Glomerular endothelial cell (primary cell): ENCODE measurements around the gene FSIP1. TPM values are rescaled to one million over a fixed set of nuclear protein-coding genes. Genes with fewer than 3 reads are reported as not detected.

Source experiments
- DNase-seq: peaks from one replicate; pipeline ENCODE4 v3.0.0-alpha.2; 2011; ENCODE audit warnings: low read depth, low spot score; ENCODE audit errors: extremely low read depth
- total RNA-seq: library from RNA; depleted of rRNA; stranded (reverse); fragments of >200 nt; gene quantifications from 2 replicates; pipeline ENCODE4 v1.2.3, GENCODE V29; 2015

Gene FSIP1
- total RNA-seq, 1 donor from 2014 or later = 0.06 TPM

- DNase-seq = peak; percentile 37
Measured at GRCh38 chr15:39586387-39587095, 196.1 kb downstream of the FSIP1 start.

DNA sequence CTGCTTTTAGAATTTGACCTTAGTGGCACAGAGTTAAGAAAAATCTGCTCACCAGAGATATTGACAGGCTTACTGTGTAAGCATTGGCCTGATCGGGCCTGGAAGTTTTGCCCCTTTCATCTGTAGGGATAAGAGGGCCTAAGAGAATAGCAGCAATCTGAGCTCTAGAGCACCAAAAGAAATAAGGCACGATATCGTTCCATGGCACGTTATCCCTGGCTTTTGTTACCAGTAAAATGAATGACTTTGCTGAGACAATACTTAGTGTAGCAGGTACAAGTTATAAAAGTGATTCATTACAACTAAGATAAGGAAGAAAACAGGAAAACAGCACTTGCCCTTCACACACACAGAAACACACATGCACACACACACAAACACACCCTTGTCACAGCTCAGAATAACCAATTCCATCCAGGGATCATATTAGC, 196.8 kb downstream of the FSIP1 start:
- DNase-seq = peak; percentile 36

DNA sequence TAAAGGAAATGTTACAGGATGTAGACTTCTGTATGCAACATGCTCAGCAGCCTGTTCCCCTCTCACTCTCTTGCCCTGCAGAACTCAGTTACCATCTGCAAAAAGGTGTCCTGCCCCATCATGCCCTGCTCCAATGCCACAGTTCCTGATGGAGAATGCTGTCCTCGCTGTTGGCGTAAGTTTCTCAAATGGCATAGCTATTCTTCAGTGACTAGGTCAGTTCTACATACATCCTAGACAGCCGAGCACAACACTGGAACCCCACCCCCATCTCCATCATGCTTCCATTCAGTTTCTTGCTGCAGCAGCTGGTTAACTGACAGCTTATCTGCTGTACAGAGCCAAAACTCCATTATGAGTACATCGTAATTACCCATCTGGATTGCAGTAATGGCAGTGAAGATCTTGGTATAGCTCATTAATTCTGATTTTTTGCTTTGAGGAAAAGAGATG, 197.2 kb downstream of the FSIP1 start:
- peak; percentile 39 for DNase-seq

GRCh38 chr15:39584662-39585388, 197.8 kb downstream of the FSIP1 start:
- DNase-seq = peak; percentile 33

GRCh38 chr15:39584266-39584659, 198.4 kb downstream of the FSIP1 start:
- DNase-seq = peak; percentile 36

DNA sequence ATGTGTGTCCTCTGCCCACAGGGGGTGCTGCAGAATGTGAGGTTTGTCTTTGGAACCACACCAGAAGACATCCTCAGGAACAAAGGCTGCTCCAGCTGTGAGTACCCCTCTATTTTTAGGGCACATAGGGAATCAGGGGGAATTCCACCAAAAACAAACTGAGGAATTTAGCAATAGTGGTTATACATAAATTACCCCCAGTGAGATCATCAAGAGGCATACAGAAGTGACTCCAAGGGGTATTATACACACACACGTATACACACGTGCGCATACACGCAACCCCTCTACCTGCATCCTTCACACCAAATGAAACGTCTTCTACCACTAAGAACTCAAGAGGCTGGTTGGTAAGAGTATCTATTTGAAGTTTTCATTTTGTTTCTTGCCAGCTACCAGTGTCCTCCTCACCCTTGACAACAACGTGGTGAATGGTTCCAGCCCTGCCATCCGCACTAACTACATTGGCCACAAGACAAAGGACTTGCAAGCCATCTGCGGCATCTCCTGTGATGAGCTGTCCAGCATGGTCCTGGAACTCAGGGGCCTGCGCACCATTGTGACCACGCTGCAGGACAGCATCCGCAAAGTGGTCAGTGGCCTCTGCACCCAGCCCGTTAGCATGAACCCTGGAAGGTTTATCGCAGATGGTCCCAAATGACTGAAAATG, 198.9 kb downstream of the FSIP1 start:
- DNase-seq = peak; percentile 36

- peak; percentile 41 for DNase-seq
Measured at GRCh38 chr15:39582977-39583595, 199.6 kb downstream of the FSIP1 start.

DNA sequence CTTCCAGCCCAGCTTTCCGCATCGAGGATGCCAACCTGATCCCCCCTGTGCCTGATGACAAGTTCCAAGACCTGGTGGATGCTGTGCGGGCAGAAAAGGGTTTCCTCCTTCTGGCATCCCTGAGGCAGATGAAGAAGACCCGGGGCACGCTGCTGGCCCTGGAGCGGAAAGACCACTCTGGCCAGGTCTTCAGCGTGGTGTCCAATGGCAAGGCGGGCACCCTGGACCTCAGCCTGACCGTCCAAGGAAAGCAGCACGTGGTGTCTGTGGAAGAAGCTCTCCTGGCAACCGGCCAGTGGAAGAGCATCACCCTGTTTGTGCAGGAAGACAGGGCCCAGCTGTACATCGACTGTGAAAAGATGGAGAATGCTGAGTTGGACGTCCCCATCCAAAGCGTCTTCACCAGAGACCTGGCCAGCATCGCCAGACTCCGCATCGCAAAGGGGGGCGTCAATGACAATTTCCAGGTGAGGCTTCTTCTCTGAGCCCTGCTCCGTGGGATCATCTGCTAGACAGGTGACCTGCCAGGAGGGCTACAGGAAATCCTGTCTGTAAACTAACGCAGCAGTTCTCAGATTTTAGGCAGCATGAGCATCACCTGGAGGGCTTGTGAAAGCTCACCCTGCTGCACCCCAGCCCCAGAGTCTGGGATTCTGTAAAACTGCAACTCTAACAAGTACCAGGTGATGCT, 200.2 kb downstream of the FSIP1 start:
- peak; percentile 5 for DNase-seq

GRCh38 chr15:39581793-39582285, 200.8 kb downstream of the FSIP1 start:
- peak; percentile 10 for DNase-seq

DNA sequence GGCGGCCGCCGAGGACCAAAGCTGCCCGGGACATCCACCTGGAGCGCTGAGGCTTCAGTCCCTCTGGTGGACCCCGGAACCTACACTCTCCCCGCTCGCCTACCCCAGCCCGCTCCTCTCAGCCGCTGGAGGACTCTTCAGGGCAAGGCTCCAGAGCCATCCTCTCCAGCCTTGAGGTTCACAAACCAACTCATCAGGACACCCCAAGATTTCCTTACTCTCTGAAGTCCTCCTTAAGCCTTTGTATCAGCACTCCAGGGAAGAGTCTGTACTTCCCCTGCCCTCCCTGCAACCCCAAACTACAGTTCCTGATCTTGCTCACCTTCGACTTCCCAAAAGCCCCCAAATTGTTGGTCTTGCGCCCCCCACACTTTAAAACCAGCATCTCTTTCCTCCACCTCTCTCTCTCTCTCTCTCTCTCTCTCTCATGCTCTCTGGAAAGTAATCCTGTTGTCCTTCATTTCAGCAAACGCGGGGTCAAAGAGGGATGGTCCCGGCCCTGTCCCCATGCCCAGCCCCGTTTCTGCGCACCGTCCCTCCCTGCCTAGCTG, 201.3 kb downstream of the FSIP1 start:
- peak; percentile 9 for DNase-seq

DNA sequence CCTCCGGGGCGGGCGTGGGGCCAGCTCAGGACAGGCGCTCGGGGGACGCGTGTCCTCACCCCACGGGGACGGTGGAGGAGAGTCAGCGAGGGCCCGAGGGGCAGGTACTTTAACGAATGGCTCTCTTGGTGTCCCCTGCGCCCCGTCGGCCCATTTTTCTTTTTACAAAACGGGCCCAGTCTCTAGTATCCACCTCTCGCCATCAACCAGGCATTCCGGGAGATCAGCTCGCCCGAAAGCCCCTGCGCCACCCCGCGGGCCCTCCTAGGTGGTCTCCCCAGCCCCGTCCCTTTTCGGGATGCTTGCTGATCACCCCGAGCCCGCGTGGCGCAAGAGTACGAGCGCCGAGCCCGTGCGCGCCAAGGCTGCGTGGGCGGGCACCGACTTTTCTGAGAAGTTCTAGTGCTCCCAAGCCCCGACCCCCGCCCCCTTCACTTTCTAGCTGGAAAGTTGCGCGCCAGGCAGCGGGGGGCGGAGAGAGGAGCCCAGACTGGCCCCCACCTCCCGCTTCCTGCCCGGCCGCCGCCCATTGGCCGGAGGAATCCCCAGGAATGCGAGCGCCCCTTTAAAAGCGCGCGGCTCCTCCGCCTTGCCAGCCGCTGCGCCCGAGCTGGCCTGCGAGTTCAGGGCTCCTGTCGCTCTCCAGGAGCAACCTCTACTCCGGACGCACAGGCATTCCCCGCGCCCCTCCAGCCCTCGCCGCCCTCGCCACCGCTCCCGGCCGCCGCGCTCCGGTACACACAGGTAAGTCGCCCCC, 202.0 kb downstream of the FSIP1 start, which contains the start of gene THBS1:
THBS1 (plus strand) TSS at position 595 of the 757 bp plus-strand sequence. CDS start 779 bp downstream, outside the sequence.
- DNase-seq = peak; percentile 42

DNA sequence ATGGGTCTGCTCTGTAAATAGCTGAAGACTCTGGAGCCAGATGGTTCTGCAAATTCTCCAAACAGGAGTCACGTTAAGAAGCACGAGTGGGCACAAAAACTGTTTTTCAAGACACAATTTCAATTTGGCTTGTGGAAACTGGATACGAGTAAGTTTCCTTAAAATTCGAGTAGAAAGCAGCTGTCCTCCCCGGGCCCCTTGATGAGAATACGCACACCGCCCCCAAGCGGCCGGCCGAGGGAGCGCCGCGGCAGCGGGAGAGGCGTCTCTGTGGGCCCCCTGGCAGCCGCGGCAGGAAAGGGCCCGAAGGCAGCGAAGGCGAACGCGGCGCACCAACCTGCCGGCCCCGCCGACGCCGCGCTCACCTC, 202.5 kb downstream of the FSIP1 start:
- no peak for DNase-seq

DNA sequence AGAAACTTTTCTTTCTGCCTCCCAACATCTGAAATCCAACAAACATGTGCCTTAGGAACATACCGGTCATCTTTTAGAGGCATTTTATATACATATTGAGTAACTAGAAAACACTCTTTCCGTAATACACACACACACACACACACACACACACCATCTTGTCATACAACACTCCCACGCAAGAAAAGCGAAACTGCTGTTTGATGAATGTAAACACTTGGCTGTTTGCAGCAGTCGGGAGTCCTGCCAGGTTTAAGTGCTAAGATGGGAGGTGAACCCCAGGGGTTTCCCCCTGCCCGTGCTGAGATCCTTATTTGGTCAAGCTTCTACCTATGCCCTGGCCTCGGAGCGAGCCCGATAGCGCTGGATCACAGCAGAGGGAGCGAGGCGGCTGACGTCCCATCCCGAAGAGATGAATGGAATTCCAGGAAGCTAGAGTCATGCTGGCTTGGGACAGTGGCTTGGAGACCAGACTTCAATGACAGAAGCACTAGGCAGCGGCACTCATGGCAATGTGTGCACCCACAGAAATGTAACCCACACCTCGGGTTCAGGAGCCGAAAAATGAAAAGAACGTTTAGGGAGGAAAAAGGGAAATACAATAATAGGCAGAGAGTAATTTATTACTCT, 203.0 kb downstream of the FSIP1 start:
- peak; percentile 97 for DNase-seq

DNA sequence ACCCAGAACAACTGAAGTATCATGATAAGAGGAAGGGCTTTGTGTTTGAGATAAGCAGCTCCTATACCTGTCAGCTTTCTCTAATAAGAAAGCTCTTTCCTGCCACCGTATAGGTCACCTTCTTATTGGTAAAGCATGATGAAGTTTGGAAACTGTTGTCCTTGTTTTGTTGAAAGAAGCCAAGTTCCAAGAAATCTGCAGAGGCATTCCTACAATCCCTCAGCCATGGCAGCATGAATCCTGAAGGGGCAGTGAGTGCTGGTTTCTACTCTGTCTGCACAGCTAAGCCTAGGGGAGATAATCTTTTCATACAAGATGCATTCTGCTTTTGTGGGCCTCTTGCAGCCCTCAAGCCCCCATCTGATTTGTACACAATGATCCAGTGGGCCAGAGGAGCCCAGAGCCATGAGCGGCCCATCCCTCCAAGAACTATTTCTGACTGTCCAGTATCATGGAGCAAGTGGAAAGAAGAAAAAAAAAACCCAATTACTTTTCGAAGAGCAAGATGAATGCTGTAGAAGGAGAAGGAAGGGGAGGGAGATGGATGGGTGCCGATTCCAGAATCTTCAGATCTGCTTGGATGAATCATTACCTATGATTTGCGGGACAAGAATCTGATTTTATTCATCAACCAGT, 203.7 kb downstream of the FSIP1 start:
- DNase-seq = peak; percentile 31

DNA sequence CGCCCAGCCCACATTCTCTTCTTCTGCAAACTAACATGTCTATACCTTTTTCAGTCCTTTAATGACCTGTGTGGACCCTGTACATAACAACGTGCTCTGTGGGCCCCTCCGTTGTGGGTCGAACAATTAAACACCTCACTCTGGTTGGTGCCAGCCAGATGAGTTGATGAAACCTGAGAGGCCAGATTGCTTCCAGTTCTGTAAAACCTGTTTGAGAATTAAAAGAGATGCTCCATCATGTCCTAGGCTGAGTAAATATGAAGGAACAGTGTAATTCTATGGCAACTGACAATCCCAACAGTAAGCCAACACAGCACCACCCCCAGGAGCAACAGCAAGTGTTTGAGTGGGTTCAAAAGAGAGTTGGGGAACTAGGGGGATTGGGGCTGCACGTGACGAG, 207.5 kb downstream of the FSIP1 start:
- no peak for DNase-seq

DNA sequence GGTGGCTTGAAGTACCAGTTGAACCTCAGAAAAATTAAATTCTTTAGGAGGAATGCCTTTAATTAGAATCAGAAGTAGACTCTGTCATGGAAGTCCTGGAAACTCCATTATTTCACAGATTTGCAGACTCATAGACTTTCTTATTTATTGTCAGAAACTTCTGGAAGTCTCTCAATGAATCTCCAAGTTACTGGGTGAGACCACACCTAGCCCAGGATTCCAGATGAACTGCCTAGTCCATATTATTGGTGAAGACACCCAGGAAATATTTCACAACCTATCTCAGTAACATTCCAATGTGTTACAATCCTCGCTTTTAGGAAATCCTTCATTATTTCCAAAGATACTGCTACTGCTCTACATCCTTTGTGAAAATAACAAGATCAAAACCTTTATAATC, 208.2 kb downstream of the FSIP1 start:
- no peak for DNase-seq

GRCh38 chr15:39573844-39574243, 208.8 kb downstream of the FSIP1 start:
- DNase-seq = no peak

DNA sequence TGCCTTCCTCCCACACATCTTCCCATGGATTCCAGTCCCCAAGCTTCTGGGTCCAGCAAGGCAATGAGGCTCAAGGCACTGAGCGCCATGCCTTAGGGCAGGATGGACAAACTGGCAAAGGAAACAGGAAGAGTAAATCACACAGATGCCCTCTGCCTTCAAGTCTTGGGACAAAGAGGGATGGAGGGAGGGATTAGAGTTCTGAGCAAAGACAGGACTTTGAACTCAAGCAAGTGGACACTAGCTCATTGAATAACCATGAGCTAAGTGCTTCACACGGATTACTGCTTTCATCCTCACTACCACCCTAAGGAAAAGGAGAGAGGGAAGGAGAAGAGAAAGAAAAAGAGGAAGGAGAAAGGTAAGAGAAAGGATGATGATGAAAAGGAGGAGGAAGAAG, 209.4 kb downstream of the FSIP1 start:
- DNase-seq = no peak
